Measurements from ENCODE around the gene CIITA.

CIITA gene

GRCh38 chr16:10983159-10983558 lies 106.2 kb downstream of the CIITA start:
- Histone ChIP-seq H3K9me3 (ENCODE audit: control insufficient read depth, low read length) (no peaks in the 10 kb centered on the region), H3K36me3 (ENCODE audit: control insufficient read depth, insufficient read depth, low read length) (no peaks in the 10 kb centered on the region), H3K9ac (no peak overlapping the region), H3K27me3 (ENCODE audit: control insufficient read depth, insufficient read depth, low read length) (no peaks in the 10 kb centered on the region), H2AFZ (no peak overlapping the region), H3K4me3 (ENCODE audit: low read depth, low read length) (no peak overlapping the region), H3K4me2 (ENCODE audit: low read length) (no peak overlapping the region), H3K79me2 (no peaks in the 10 kb centered on the region), H3K27ac (no peak overlapping the region), H3K4me1 (no peaks in the 10 kb centered on the region)
- TF ChIP-seq CTCF (IDR thresholded peaks at IDR 0.05): no peak

- Histone ChIP-seq H3K36me3 (ENCODE audit: control insufficient read depth, insufficient read depth, low read length) (no peaks in the 10 kb centered on the region), H2AFZ (no peak overlapping the region), H3K4me2 (ENCODE audit: low read length) (no peak overlapping the region), H3K27ac (no peak overlapping the region), H3K79me2 (no peaks in the 10 kb centered on the region), H3K4me3 (ENCODE audit: low read depth, low read length) (no peak overlapping the region), H3K4me1 (no peaks in the 10 kb centered on the region), H3K9me3 (ENCODE audit: control insufficient read depth, low read length) (no peaks in the 10 kb centered on the region), H3K9ac (no peak overlapping the region), H3K27me3 (ENCODE audit: control insufficient read depth, insufficient read depth, low read length) (no peaks in the 10 kb centered on the region)
- TF ChIP-seq CTCF (IDR thresholded peaks at IDR 0.05): no peak
These were observed 107.5 kb downstream of the CIITA start for GRCh38 chr16:10984509-10984908.
